GM12873 (cell line): Measurements from ENCODE around the gene KLRK1.
"Not testable (repeated sequence)": the region's sequence is repeated elsewhere in the genome, so short reads cannot be mapped to it uniquely, and the experiment has no call there.

Source experiments
- TF ChIP-seq, protein P1 (sequence below): IDR thresholded peaks from 2 replicates; pipeline ENCODE4 v1.5.1; 2012; ENCODE audit warnings: low read depth, mild to moderate bottlenecking, moderate library complexity, low read length, control low read depth; ENCODE audit not compliant: insufficient read depth; ENCODE audit errors: missing control alignments

KLRK1 gene

DNA sequence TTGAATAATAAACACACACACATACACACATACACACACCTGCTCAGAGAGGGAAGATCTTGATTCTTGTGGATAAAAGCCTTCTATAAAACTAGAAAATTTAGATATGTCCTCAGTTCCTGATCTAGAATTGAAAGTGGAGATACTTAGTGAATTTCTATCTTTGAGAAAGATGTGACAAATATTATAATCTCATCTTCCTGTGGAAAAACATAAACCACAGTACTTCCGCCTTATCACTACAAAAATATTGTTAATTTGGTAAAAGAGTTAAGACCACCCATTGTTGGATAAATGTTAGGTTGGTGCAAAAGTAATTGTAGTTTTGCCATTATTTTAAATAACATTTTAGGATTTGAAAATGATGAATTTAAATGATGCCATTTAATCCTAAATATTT lies at the start of gene KLRK1:
KLRK1 (minus strand) TSS at position 138 of the 400 bp plus-strand sequence. CDS start 1,231 bp downstream, outside the sequence.
- TF ChIP-seq, protein P1, sequence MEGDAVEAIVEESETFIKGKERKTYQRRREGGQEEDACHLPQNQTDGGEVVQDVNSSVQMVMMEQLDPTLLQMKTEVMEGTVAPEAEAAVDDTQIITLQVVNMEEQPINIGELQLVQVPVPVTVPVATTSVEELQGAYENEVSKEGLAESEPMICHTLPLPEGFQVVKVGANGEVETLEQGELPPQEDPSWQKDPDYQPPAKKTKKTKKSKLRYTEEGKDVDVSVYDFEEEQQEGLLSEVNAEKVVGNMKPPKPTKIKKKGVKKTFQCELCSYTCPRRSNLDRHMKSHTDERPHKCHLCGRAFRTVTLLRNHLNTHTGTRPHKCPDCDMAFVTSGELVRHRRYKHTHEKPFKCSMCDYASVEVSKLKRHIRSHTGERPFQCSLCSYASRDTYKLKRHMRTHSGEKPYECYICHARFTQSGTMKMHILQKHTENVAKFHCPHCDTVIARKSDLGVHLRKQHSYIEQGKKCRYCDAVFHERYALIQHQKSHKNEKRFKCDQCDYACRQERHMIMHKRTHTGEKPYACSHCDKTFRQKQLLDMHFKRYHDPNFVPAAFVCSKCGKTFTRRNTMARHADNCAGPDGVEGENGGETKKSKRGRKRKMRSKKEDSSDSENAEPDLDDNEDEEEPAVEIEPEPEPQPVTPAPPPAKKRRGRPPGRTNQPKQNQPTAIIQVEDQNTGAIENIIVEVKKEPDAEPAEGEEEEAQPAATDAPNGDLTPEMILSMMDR = no peak

DNA sequence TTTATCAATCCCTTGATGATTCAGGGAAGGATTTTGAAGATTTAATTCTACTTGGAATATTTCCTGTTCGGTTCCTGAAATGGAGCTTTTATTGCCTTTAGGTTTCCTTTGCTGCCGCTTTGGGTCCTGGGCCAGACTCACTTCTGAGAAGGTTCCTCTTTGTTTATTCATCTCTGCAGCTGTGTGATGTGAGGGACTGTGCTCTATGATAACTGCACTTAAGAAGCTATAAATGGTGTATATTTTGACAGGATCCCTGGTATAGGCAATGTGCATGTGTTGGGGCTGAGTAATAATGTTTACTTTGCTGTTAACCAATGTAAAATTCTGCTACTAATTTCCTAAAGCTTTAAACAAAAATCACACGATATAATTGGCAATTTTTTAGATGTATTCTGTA lies 46.0 kb upstream of the KLRK1 start, which contains the start of gene KLRC2:
KLRC2 (minus strand) TSS at position 195 of the 400 bp plus-strand sequence; CDS start at position 171, 24 bp downstream.
- TF ChIP-seq, protein P1 = not testable (repeated sequence)

DNA sequence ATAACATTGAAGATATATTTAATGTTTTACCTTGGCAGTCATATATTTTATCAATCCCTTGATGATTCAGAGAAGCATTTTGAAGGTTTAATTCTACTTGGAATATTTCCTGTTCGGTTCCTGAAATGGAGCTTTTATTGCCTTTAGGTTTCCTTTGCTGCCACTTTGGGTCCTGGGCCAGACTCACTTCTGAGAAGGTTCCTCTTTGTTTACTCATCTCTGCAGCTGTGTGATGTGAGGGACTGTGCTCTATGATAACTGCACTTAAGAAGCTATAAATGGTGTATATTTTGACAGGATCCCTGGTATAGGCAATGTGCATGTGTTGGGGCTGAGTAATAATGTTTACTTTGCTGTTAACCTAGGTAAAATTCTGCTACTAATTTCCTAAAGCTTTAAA lies 30.5 kb upstream of the KLRK1 start, which contains the start of gene KLRC3:
KLRC3 (minus strand) TSS at position 262 of the 400 bp plus-strand sequence; CDS start at position 217, 45 bp downstream.
- TF ChIP-seq, protein P1 = not testable (repeated sequence)

DNA sequence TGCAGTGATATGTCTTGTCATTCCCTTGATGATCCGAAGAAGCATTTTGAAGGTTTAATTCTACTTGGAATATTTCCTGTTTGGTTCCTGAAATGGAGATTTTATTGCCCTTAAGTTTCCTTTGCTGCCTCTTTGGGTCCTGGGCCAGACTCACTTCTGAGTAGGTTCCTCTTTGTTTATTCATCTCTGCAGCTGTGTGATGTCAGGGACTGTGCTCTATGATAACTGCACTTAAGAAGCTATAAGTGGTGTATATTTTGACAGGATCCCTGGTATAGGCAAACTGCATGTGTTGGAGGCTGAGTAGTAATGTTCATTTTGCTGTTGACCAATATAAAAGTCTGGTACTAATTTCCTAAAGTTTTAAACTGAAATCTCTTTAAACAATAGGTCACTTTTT lies 19.6 kb upstream of the KLRK1 start, which contains the start of gene KLRC4:
KLRC4 (minus strand) TSS at position 366 of the 400 bp plus-strand sequence; CDS start at position 184, 182 bp downstream.
- TF ChIP-seq, protein P1 = no peak

DNA sequence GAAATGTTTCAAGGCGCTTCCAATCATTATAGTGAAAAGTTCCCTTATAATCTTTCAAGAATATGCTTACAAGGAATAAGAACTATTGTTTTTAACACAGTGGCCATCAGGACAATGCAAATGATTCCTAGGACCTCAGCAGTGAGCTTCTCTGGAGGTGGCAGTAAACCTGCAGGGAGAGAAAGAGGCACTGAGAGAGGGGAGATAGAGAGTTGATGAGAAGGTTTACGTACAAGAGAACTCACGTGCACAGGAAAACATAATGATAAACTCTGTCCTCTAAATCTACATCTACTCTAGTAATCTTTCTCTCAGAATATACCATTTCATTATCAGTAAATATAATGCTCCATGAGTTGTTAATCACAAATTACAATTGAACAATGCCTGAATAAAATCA lies 19.0 kb upstream of the KLRK1 start:
- TF ChIP-seq, protein P1 = no peak

DNA sequence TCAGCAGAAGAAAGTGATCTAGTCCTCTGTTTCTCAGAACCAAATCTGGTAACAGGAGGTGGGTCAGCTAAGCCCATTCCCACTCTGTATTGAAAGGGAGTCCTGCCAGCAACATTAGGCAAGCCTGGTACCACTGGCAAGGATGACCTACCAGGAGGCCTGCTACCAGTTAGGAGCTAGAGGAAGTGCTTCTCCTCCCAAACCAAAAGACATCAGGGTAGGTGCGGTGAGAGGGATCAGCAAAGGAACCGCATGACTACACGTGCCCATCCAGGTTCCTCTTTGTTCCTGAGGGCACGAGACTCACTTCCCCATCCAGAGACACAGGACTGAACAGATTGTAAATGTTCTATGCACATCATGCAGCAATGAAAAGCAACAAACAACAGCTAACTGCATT lies 16.9 kb upstream of the KLRK1 start:
- TF ChIP-seq, protein P1 = no peak

DNA sequence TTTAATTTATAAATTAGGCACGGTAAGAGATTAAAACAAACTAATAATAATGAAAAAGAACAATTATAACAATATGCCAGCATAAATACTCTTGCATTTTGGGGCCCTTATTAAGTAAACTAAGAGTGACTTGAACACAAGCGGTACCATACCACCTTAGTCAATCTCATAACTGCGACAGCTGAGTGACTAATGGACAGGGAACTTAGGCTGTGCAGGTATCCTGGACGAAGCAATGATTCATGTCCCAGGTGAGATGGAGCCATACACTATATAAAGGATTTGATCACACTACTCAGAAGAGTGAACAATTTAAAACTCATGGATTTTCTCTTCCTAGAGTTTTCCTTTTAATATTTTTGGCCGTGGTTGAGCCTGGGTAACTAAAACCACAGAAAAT lies 15.5 kb upstream of the KLRK1 start:
- TF ChIP-seq, protein P1 = no peak
